Middle frontal gyrus (tissue), 1 donor: Measurements from ENCODE around the gene SMC1A.
"Not testable (repeated sequence)": the region's sequence is repeated elsewhere in the genome, so short reads cannot be mapped to it uniquely, and the experiment has no call there.

Experiments
- DNase-seq: peaks from one replicate; pipeline ENCODE4 v3.0.0-alpha.2; 2015; ENCODE audit warnings: low spot score; ENCODE audit errors: extremely low spot score

SMC1A gene

GRCh38 chrX:53422086-53422860 lies at the start of gene SMC1A:
SMC1A (minus strand) TSS chrX:53422654; CDS start chrX:53422600, 54 bp downstream.
- DNase-seq: peak; percentile 83

GRCh38 chrX:53471346-53471745 lies 48.9 kb upstream of the SMC1A start:
- no peak for DNase-seq

GRCh38 chrX:53468659-53469058 lies 46.2 kb upstream of the SMC1A start:
- DNase-seq: not testable (repeated sequence)

- DNase-seq: no peak
Observed at GRCh38 chrX:53458082-53458481, 35.6 kb upstream of the SMC1A start.

GRCh38 chrX:53456254-53456653 lies 33.8 kb upstream of the SMC1A start:
- DNase-seq: no peak

GRCh38 chrX:53452812-53453211 lies 30.4 kb upstream of the SMC1A start:
- DNase-seq: no peak

GRCh38 chrX:53449632-53450031 lies 27.2 kb upstream of the SMC1A start:
- DNase-seq: no peak

GRCh38 chrX:53447441-53447840 lies 25.0 kb upstream of the SMC1A start:
- DNase-seq: no peak

- DNase-seq: no peak
Observed at GRCh38 chrX:53445977-53446376, 23.5 kb upstream of the SMC1A start.

GRCh38 chrX:53442322-53442631 lies 19.8 kb upstream of the SMC1A start:
- DNase-seq: no peak

GRCh38 chrX:53441531-53442321 lies 19.3 kb upstream of the SMC1A start:
- peak; percentile 24 for DNase-seq

GRCh38 chrX:53440621-53441517 lies 18.4 kb upstream of the SMC1A start:
- no peak for DNase-seq

- DNase-seq: no peak
Observed at GRCh38 chrX:53440101-53440500, 17.6 kb upstream of the SMC1A start.

- no peak for DNase-seq
Observed at GRCh38 chrX:53438832-53439230, 16.4 kb upstream of the SMC1A start.

- no peak for DNase-seq
Observed at GRCh38 chrX:53438174-53438831, 15.8 kb upstream of the SMC1A start.

- DNase-seq: no peak
Observed at GRCh38 chrX:53437206-53437605, 14.8 kb upstream of the SMC1A start.

GRCh38 chrX:53435997-53436396 lies 13.5 kb upstream of the SMC1A start:
- peak; percentile 22 for DNase-seq

GRCh38 chrX:53433651-53434639 lies 11.5 kb upstream of the SMC1A start, which contains the start of gene HSD17B10:
HSD17B10 (minus strand) TSS chrX:53434370; CDS start chrX:53434345, 25 bp downstream.
- peak; percentile 69 for DNase-seq

- no peak for DNase-seq
Observed at GRCh38 chrX:53430231-53430630, 7.8 kb upstream of the SMC1A start.

GRCh38 chrX:53429755-53430154 lies 7.3 kb upstream of the SMC1A start:
- no peak for DNase-seq
